Epidermal melanocyte (primary cell): ENCODE measurements around the gene EFCAB11.

Experiments
- DNase-seq: peaks from one replicate; pipeline ENCODE4 v3.0.0; 2011; ENCODE audit warnings: low spot score; ENCODE audit not compliant: insufficient read length

EFCAB11 gene, protein sequence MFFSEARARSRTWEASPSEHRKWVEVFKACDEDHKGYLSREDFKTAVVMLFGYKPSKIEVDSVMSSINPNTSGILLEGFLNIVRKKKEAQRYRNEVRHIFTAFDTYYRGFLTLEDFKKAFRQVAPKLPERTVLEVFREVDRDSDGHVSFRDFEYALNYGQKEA

DNA sequence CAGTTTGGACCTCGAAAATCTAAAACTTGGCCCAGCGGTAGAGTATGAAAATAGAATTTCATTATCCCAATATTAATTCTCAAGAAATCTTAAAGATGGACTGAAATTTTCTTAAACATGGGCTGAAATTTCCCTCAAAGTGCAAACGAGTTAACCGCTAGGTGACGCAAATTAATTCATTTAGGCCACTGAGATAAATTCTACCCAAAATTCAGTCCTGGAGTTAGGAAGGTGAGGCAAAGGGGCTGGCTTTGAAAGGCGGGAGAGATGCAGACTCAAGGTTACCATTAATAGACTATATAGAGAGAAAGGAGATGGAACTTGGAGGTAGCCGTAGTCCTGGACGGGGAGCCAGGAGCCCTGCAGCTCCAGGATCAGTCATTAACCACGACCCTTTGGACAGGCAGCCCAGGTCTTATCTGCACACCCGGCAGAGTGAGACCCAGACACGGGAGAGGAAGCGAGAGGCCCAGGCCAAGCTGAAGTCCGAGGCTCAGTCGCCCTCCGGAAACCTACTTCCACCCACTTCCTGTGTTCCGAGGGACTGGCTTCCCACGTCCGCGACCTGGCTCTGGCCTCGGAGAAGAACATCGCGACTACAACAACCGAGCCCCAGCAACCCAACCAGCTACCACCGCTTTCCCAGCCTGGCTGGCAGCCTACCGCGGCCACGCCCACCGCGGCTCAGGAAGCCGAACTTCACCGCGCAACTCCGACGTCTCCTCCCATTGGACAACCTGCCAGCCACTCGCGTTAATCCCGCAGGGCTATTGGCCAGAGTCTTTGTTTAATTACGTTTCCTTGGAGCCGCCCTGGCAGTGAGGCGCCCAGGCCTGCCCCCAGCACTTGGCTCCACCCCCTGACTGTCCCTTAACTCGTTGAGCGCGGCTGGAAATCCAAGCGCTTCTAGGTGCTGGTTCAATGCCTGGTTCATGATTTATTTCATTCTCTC is at the start of gene EFCAB11:
EFCAB11 (minus strand) TSS at position 661 of the 952 bp plus-strand sequence; CDS start at position 591, 70 bp downstream.
- DNase-seq = peak; percentile 79

DNA sequence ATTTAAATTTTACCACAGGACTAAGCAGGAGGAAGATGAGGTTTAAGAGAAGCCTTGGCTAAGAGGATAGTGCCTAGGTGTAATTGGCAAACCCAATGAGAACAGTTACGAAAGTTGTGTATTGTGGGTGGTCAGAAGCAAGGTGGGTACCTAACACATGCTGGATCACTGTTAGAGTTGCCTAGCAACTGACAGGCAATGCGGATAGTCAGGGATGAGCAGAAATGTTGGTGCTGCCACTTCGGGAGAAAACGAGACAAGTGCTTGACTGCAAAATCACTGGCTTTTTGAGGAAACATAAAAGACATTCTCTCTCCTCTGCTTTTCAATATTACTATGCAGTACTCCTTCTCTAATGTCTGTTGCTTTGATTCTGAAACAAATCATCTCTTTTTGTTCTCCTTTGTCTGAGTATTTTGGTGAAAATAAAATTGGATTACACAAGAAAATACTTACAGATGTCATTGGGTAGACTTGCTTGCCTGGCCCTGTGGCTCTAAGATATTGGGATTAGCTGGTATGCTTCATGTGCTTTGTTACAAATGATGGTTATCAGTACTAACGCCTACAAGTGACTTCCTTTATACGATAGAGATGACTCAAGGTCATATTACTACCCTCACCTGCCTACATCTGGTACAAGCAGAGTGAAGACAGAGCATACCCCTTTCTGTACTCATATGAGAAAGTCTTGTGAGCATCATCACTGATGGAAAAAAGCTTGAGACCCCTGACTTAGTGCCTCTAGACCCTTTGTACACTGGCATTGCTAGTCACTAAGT is 49.2 kb upstream of the EFCAB11 start:
- no peak for DNase-seq

DNA sequence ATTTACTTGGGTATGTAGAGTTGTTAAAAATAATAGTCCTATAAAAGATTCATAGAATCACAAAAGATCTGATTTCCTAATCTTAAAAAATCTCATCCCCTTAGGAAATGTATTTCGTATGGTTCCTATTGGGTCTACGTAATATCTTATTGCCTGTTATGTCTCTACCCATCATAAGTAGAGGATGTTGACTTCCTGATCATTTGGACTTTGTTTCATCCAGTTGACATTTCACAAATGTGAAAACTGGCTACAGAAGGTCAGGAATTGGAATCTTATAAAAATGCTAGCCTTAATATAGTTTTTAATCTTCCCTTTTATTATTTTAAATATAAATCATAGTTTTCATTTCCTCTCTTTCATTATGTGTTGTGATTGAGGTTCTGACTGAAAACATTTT is 46.4 kb upstream of the EFCAB11 start:
- DNase-seq = no peak

DNA sequence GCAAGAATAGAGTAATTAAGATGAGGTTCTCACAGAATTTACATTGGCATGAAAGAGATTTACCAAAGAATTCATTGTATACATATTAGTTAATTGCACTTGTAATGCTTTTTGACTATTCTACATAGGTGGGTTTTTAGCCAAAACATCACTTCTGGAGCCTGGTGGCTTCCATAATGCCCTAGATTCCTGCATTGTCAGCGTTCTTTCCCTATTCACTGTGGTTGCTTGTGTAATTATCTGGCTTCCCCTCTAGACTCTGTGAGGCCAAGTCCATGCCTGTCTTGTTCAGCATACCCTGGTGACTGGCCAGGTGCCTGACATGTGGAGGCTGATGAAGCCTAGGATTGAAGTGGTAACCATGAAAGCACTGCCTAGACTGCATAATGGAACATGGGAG is 42.4 kb upstream of the EFCAB11 start:
- no peak for DNase-seq

DNA sequence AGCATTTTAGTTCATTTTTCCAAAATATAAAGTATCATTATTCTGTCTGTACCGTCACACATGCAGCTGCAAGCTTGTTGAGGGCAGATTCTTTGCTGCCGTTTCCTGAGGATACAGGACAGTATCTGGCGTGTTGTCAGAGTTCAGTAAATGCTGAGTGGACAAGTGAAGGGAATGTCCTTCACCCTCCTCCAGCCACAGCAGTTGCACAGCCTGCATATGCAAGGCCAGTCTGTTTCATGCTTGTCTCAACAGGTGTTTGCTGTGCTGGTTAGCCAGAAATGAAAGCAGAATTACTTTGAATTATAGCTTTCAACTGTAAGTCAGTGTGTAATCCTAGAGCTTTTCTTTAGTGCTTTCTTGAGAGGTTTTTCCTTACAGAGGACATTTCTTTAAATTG is 37.7 kb upstream of the EFCAB11 start:
- DNase-seq = no peak

DNA sequence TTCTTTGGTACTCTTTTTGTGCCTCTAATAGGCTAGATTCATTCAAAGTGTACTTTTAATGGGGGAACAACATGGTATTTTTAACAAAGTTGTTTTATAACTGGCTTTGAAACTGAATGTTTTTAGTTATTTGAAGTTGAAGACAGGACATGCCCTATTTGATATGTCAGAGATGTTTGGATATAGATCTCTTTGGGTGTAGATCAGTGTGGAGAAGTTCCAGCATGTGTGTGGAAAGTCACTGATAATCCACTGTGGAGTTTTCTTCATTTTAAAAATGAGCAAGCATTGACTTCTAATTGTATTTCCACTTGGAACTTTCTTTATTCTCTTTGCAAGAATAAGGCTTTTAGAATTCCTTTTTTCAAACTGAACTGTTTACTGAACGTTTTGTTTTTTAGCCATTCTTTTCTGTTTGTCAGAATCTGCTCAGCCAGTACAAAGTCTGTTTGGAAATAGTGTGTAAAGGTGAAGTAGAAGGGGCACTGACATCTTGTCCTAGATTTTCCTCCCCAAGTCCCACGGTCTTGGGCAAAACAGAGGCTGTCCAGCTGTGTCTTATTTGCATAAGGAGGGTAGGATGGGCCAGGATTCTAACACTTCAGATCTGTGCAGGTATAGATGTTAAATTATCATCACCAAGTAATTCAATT is 36.2 kb upstream of the EFCAB11 start:
- DNase-seq = no peak

DNA sequence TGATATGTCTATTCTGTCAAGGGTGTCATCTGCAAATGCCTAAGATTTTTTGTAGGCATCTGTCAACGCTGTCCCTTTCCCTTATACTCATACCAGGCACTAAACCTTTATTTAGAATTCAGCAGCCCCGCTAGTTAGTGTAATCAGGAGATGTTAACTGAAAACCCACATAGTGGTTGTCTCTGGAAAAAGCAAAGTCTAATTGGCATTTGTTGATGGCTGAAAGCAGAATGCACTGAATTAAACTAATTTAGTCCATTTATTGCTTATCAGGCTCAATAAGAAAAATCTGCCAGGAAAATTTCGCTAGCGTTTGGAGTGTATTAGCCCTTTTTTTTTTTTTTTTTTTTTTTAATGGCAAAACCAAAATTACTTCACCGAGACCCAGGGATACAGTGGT is 35.7 kb upstream of the EFCAB11 start:
- DNase-seq = no peak

DNA sequence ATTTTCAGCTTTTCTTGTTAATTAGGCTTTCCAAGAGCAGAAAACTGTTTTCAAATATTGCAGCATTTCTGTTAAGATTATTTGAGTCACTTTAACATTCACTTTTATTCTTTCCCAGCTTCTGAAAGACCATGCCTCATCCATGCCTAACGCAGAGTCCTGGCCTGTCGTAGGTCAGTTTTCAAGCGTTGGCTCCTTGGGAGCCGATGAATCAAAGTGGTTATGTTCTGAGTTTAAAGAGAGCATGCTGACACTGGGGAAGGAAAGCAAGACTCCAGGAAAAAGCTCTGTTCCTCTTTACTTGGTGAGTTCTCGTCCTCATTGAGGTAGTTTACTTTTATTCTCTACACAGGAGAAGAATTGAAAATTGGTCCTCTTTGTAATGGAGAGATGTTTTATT is 34.3 kb upstream of the EFCAB11 start:
- no peak for DNase-seq

DNA sequence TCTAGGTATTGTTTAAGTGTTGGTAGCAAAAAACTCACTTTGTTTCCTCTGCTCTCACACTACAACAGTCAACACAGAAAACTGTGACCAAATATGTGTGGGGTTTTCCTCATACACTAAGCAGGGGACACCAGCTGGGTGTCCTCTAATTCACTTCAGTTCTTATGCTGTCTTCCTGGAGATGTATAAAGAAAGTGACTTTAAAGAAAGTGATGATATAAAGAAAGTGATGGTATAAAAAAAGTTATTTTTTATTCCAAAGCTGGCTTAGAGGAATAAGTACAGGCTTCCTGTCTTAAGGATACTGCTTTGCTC is 32.6 kb upstream of the EFCAB11 start:
- DNase-seq = no peak

DNA sequence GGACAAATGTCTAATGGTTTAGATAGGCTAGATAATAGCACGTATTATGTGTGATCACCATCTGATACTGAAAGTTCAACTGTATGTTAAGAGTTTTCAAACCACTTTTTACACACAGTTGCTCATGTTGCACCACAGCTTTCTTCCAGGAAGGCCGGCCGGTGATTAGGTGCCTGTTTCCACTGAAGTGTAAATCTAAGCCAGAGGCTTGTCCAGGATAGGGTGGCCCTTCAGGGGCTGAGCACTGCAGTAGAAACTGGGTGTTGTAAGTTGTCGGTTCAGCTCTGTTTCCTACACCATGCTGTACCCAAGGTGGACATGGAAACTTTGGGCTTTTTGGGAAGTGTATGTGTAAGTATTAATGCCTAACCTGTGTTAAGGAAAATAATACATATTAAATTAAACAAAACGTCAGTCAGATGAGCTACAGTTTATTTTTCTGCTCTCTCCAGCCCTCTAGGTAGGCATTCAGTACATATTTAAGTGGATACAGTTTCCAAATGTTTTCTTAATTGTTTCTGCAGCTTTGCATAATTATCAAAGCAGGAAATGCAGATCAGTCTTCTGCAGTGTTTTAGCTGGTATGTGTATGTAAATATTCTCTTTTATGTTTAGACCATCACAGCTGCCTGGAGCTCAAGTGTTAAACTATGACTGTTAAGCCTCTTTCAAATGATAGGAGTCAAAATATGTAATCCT is 32.1 kb upstream of the EFCAB11 start:
- DNase-seq = no peak

DNA sequence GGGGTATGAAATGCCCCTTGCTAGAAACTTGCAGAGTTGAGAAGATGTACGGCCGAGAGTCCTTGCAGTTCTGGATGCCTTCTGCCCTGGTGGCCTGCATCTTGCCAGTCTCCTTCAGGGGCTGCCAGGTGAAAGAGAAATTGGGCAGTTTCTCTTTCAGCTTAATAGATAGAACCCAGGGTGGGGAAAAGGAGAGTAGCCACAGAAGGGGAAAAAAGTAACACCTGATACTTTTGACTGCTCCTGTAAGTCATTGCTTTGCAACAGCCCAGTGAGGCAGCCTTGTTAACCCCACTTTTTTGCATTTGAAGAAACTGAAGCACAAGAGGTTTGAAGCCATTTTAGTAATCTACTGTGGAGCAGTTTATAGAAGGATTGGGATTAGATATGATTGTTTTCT is 28.8 kb upstream of the EFCAB11 start:
- DNase-seq = no peak

DNA sequence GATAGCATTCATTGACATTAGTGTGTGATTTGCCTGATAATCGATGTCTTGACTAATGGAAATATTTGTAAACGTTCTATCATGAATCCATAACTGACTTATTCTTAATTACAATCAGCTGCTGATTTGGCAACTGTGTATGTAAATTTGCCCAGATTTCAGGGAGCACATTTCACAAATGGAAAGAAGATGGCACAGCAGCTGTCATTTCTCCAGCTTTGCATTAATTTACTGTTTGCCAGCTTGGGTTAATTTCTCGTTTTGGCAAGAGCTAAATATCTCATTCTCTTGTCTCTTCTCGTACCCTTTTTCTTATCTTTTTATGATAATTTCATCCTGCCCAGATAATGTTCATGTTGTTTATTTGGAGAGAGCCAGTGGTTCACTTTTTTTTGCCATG is 24.1 kb upstream of the EFCAB11 start:
- no peak for DNase-seq

DNA sequence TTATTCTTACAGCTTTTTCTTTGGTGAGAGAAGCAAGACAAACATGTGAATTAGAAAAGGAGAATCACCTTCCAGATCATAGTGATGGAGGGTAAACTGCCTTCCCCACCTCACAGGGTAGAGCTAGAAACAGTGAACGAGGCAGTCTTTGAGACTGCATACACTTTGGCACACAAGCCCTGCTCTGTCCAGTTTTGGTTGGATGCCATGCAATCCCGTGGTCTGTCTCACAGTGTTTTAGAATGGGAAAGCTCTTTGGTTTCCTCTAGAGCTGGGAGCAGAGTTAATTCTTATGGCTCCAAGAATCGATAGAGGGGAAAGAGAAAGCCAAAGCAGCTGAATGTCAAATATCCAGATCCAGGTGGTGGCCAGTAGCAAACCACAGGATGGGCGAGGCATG is 23.1 kb upstream of the EFCAB11 start:
- no peak for DNase-seq

DNA sequence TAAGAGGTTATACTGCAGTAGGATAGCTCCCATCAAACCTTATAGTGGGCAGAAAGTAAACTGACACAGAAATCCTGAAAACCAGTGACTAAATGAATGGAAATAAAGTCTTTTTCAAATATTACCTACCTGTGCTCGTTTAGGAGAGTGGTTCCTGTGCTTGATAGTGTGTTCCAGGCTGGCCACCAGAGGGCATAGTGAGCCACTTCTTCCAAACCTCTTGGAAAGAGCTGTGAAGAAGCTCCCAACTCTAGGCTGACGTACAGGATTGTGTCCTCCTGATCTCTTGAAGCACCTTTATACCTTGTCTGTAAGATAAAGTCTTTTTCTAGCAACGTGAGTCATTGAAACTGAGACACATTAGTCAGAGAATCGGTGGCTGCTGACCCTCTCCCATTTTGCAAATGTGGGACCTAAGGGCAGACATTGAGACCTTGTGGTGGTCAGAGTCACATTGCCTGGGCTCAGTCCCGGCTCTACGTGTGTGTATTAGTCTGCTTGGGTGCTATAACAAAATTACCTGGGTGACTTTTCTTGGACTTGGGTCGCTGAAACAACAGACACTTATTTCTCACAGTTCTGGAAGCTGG is 18.8 kb upstream of the EFCAB11 start:
- DNase-seq = peak; percentile 77

DNA sequence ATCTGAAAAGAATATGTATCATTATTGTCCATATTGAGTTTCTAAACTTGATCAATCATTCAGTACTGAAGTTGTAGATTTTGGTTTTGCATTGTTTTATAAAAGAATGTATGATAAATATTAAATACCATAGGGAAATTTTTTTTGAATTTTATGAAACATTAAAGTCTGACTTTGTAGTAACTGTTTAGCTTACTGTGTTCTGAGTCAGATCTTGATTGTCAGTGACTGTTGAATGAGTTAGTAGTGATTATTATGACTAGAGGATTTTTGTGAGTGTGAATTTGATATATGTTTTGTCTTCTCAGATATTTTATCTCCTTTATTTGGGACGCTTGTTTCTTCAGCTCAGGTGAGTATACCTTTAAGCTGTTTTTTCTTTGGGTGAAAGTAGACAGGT is 11.3 kb upstream of the EFCAB11 start:
- DNase-seq = no peak

DNA sequence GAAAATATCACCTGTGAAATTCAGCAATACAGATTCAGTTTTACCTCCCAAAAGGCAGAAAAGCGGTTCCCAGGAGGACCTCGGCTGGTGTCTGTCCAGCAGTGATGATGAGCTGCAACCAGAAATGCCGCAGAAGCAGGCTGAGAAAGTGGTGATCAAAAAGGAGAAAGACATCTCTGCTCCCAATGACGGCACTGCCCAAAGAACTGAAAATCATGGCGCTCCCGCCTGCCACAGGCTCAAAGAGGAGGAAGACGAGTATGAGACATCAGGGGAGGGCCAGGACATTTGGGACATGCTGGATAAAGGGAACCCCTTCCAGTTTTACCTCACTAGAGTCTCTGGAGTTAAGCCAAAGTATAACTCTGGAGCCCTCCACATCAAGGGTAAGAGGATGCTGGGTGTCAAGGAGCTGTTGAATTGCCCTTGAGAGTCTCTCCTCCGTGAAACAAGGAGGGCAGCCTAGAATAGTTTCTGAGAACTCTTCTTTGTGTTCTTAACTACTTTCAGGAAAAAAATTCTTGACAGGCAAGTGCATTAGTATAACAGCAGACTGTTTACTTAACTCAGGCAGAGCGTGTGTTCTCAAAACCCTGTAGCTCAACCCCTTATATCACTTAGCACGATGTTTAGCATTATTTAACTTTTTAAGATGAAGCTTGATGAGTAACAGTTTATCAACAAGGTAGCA is 8.9 kb upstream of the EFCAB11 start:
- DNase-seq = no peak

DNA sequence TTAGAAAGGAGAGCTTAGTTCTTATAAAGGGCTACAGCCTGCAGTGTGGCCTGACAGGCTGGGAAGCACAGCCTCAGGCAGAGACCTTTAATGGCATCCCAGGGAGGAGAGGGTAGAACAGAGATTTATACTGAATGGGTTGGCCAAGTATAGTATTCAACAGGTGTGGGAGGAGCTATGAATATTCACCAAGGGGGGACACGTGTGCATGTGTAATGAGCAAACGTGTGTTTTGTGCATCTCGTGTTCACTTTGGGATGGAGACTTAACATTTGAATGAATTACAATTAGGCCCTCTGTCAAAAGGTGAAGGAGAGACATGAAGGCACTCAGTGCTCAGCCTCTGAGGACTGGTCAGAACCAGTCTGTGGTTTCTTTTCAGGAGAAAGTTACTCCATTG is 6.4 kb upstream of the EFCAB11 start:
- no peak for DNase-seq

DNA sequence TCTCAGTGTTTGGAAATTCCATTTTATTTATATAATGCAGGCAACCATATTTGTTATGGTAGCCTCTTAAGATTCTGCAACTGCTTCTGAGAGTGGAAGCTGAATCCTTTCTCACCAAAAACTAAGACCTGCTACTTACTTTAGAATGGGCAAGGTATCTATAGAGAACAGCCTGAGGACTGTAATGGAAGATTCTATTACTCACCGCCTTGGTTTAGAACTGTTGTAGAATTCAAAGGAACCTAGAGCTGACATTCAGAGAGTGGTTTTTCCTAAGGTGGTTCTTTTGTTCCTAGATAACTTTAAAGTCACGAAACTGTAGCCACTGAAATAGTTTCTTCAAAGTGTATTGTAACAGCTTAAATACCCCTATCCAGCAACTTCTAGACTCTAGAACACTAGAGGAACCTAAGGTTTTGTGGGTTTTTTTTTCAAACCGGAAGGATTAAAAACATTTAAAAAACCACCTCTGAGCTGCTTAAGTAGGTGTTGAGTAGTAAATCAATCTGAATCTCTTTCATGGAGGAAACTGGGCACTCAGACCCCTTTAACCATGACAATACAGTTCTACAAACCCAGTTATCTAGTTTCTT is 5.4 kb upstream of the EFCAB11 start:
- no peak for DNase-seq

DNA sequence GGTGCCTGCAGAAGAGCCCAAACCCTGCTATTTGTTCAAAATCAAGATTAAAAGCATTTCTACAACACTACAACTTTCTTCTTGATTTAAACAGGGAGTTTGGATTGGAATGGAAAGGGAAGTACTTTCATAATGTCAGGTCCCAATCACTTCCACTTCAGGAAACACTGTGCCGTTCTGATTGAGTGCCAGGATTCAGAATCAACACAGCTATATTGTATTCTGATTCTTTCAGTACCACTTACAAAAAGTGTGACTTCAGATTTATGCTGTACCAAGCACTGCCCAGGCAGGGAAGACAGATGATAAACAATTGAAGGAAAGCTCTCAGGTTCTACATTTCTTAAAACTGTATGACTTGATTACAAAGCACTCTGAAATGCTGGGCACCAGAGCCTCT is 4.4 kb upstream of the EFCAB11 start:
- DNase-seq = no peak

DNA sequence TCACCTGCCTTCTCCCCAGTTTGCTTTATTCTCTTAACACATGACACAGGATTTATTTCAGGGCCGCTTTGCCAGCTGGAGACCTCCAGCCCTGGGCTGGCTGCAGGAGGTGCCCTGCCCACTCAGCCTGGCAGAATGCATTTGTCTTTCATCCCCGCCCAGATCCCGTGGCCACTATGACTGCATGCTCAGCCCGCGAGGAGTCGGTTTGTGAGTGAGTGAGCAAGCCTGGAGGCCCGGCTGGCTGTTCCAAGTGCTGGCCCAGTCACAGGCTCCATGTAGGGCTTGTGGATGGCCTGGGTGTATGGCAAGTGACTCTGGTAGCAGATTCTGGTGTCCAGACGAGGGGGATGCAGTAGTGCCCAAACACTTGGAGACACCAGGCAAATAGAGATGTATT is 3.3 kb upstream of the EFCAB11 start:
- no peak for DNase-seq
